ENCODE measurements around the gene CCDC13. TPM values are rescaled to one million over a fixed set of nuclear protein-coding genes. Genes with fewer than 3 reads are reported as not detected.

CCDC13 gene
- total RNA-seq, 1 donor from 2014 or later: not detected

DNA sequence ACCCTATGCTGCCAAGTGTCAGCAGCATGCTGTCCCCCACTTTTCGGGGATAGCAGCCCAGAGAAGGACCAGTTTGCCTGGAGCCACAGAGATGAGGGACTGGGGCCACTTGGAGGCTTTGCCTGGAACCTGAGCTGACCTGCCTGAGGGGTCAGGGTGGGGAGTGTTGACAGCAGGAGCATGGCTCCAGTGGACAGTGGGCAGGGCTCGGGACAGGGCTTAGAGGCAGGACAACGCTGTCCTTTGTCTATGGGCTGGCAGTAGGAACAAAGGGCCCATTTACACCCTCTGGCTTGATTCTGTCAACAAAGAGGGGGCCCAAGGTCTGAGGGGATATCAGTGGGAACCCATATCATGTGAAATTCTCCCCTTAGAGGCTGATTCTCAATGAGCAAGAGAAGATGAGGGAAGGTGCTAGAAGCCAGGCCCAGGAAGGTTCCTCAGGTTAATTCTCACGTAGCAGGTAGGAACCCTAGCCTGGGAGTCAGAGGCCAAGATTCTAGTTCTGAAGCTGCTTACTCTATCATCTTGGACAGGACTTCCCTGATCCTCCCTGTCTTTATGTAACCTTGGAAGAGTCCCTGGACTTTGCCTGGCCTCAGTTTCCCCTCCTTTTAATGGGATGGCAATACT lies 40.7 kb downstream of the CCDC13 start:
- H4K20me1 ChIP-seq (ENCODE audit: low read depth): no peaks in the 10 kb centered on the region
- peaks cover 4% of the 10 kb centered on the region for H3K27me3 Mint-ChIP-seq (ENCODE audit: insufficient read depth, low read depth)
- H3K27me3 ChIP-seq: no peaks in the 10 kb centered on the region
- no peak overlapping the region for H3K27ac Mint-ChIP-seq
- no peaks in the 10 kb centered on the region for H3K9me3 Mint-ChIP-seq
- no peak overlapping the region for H2AFZ ChIP-seq (replicated peaks)
- no peak for DNase-seq (ENCODE audit: low spot score)
- no peak overlapping the region for H3K27ac ChIP-seq
- no peaks in the 10 kb centered on the region for H3K79me2 ChIP-seq (ENCODE audit: low read depth)
- H3F3A ChIP-seq (ENCODE audit: low read depth): no peaks in the 10 kb centered on the region
- H3K4me2 ChIP-seq: no peak overlapping the region
- H3K4me1 Mint-ChIP-seq: peaks cover 16% of the 10 kb centered on the region
- H3K9me3 ChIP-seq (ENCODE audit: low read depth): no peaks in the 10 kb centered on the region
- no peaks in the 10 kb centered on the region for H3K36me3 ChIP-seq
- no peak overlapping the region for H3K9ac ChIP-seq
- TF ChIP-seq EZH2phosphoT487 (IDR thresholded peaks at IDR 0.05): no peak
- TF ChIP-seq EZH2 (IDR thresholded peaks at IDR 0.05): no peak
- TF ChIP-seq, protein P1, sequence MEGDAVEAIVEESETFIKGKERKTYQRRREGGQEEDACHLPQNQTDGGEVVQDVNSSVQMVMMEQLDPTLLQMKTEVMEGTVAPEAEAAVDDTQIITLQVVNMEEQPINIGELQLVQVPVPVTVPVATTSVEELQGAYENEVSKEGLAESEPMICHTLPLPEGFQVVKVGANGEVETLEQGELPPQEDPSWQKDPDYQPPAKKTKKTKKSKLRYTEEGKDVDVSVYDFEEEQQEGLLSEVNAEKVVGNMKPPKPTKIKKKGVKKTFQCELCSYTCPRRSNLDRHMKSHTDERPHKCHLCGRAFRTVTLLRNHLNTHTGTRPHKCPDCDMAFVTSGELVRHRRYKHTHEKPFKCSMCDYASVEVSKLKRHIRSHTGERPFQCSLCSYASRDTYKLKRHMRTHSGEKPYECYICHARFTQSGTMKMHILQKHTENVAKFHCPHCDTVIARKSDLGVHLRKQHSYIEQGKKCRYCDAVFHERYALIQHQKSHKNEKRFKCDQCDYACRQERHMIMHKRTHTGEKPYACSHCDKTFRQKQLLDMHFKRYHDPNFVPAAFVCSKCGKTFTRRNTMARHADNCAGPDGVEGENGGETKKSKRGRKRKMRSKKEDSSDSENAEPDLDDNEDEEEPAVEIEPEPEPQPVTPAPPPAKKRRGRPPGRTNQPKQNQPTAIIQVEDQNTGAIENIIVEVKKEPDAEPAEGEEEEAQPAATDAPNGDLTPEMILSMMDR (IDR thresholded peaks at IDR 0.05): no peak
- H3K36me3 Mint-ChIP-seq: no peaks in the 10 kb centered on the region
- peaks cover 18% of the 10 kb centered on the region for H3K4me1 ChIP-seq
- no peak overlapping the region for H3K4me3 Mint-ChIP-seq
- H3K4me3 ChIP-seq: no peak overlapping the region

DNA sequence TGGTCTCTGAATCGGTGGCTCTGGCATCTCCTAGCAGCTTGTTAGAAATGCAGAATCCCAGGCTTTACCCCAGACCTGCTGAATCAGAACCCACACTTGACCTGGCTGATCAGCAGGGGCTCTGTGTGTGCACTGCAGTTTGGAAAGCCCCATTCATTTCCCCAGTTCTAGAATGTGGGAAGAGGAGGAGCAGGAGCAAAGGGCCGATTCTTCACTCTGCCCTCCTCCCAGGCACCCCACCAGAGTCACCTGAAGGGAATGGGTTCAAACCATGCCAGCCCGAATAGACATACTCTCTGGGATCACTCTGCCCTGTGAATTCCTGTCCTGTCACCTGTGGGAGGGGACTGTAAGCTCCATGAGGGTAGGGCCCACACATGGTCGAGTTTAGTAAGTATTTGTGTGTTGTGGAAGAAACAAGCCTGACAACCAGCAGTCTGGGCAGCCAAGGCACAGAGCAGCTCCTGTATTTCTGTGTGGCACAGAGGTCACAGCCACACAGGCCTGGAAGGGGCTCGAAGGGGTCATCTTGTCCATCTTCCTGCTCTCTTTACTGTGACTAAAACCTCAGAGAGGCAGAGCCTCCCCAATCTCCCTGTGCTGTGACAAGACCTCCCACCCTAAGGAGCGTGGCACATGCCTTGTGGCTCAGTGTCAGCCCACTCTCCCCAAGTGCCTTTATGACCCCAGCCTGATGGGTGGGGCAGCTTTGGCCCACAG lies 41.4 kb downstream of the CCDC13 start:
- Mint-ChIP-seq H3K27me3 (ENCODE audit: insufficient read depth, low read depth) (peaks cover 4% of the 10 kb centered on the region), H3K36me3 (no peaks in the 10 kb centered on the region), H3K9me3 (no peaks in the 10 kb centered on the region), H3K27ac (no peak overlapping the region), H3K4me3 (no peak overlapping the region), H3K4me1 (peaks cover 16% of the 10 kb centered on the region)
- Histone ChIP-seq H3K27me3 (no peaks in the 10 kb centered on the region), H3K36me3 (no peaks in the 10 kb centered on the region), H3K27ac (no peak overlapping the region), H3K9ac (no peak overlapping the region), H3F3A (ENCODE audit: low read depth) (no peaks in the 10 kb centered on the region), H4K20me1 (ENCODE audit: low read depth) (no peaks in the 10 kb centered on the region), H3K4me3 (no peak overlapping the region), H3K4me2 (no peak overlapping the region), H3K79me2 (ENCODE audit: low read depth) (no peaks in the 10 kb centered on the region), H3K4me1 (peaks cover 18% of the 10 kb centered on the region), H2AFZ (replicated peaks) (no peak overlapping the region), H3K9me3 (ENCODE audit: low read depth) (no peaks in the 10 kb centered on the region)
- DNase-seq (ENCODE audit: low spot score): no peak
- TF ChIP-seq, protein P1 (IDR thresholded peaks at IDR 0.05): no peak
- TF ChIP-seq EZH2 (IDR thresholded peaks at IDR 0.05): no peak
- no peak for TF ChIP-seq EZH2phosphoT487 (IDR thresholded peaks at IDR 0.05)

DNA sequence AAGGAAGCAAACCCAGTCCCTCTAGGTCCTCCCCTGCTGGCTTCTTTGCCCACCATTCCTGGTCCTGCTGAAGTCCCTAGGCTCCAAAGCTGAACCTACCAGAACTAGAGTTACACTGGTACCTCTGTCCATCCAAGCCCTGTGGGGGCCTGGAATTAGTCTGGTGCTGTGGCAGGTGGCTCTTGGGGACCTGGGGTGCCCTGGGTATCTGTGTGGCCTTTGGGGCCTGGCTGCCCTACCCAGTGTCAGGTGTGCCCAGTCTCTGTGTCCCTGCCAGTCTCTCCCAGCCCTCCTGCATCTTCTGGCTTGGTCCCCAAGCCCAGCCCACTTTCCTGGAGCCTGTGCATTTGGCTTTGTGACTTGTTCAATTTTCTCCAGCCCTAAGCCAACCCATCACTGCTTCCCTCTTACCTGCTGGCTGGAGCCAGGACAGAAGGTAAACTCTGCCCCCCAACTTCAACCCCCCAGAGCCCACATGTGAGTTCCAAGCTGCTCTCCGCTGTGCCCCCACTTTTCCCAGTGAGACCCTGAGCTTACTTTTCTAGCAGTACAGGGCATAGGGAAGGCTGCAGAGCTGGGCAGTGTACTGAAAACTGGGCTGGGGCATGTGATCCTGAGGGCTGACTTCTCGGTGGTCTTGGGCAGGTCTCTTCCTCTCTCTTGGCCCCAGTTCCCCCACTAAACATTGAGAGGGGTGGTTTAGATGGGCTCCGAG lies 42.2 kb downstream of the CCDC13 start:
- no peak overlapping the region for H2AFZ ChIP-seq (replicated peaks)
- no peak overlapping the region for H3K4me2 ChIP-seq
- H3K9me3 ChIP-seq (ENCODE audit: low read depth): no peaks in the 10 kb centered on the region
- H3K27me3 ChIP-seq: no peaks in the 10 kb centered on the region
- Mint-ChIP-seq H3K4me1 (peaks cover 16% of the 10 kb centered on the region), H3K9me3 (no peaks in the 10 kb centered on the region), H3K27me3 (ENCODE audit: insufficient read depth, low read depth) (peaks cover 4% of the 10 kb centered on the region), H3K4me3 (no peak overlapping the region), H3K27ac (no peak overlapping the region), H3K36me3 (no peaks in the 10 kb centered on the region)
- TF ChIP-seq, protein P1 (IDR thresholded peaks at IDR 0.05): no peak
- TF ChIP-seq EZH2 (IDR thresholded peaks at IDR 0.05) (no peak), EZH2phosphoT487 (IDR thresholded peaks at IDR 0.05) (no peak)
- no peak overlapping the region for H3K27ac ChIP-seq
- H3K79me2 ChIP-seq (ENCODE audit: low read depth): no peaks in the 10 kb centered on the region
- H3K9ac ChIP-seq: no peak overlapping the region
- DNase-seq (ENCODE audit: low spot score): no peak
- peaks cover 18% of the 10 kb centered on the region for H3K4me1 ChIP-seq
- no peaks in the 10 kb centered on the region for H3F3A ChIP-seq (ENCODE audit: low read depth)
- H3K4me3 ChIP-seq: no peak overlapping the region
- no peaks in the 10 kb centered on the region for H4K20me1 ChIP-seq (ENCODE audit: low read depth)
- H3K36me3 ChIP-seq: no peaks in the 10 kb centered on the region

All from neural progenitor cell (in vitro differentiated cells).